ENCODE measurements around the gene KLF16. TPM values are rescaled to one million over a fixed set of nuclear protein-coding genes. Genes with fewer than 3 reads are reported as not detected.

KLF16 gene
- total RNA-seq, 4 donors from 2014 or later, result 2.4 to 3.4 (median 2.9) TPM; not detected in 1

GRCh38 chr19:1811942-1812425 is 51.4 kb downstream of the KLF16 start, which contains the start of gene ATP8B3:
TSS of gene ATP8B3 (minus strand) at chr19:1812276. CDS start at chr19:1811736, 540 bp downstream.
- no peak for TF ChIP-seq CTCF (IDR thresholded peaks at IDR 0.05; ENCODE audit: low read depth)

GRCh38 chr19:1811472-1811894 is 51.9 kb downstream of the KLF16 start:
- TF ChIP-seq CTCF (IDR thresholded peaks at IDR 0.05; ENCODE audit: low read depth), result no peak

- no peak for TF ChIP-seq CTCF (IDR thresholded peaks at IDR 0.05; ENCODE audit: low read depth)
These were observed 52.8 kb downstream of the KLF16 start for GRCh38 chr19:1810439-1811160.

- TF ChIP-seq CTCF (IDR thresholded peaks at IDR 0.05; ENCODE audit: low read depth), result no peak
These were observed 53.7 kb downstream of the KLF16 start for GRCh38 chr19:1809678-1810077.

GRCh38 chr19:1808395-1808731 is 55.0 kb downstream of the KLF16 start:
- no peak for TF ChIP-seq CTCF (IDR thresholded peaks at IDR 0.05; ENCODE audit: low read depth)

GRCh38 chr19:1807695-1808394 is 55.5 kb downstream of the KLF16 start:
- TF ChIP-seq CTCF (IDR thresholded peaks at IDR 0.05; ENCODE audit: low read depth), result no peak

- TF ChIP-seq CTCF (IDR thresholded peaks at IDR 0.05; ENCODE audit: low read depth), result no peak
These were observed 56.2 kb downstream of the KLF16 start for GRCh38 chr19:1807030-1807694.

All from subcutaneous adipose tissue (tissue), 4 donors.